H7 (cell line): ENCODE measurements around the gene FNDC3B. TPM values are rescaled to one million over a fixed set of nuclear protein-coding genes. Genes with fewer than 3 reads are reported as not detected.
A peak's percentile ranks its signal among the peaks of the same experiment; 100 is the strongest.

Source experiments
- DNase-seq: peaks from one replicate; pipeline ENCODE4 v3.0.0; 2012
- H3K27me3 ChIP-seq: 2 replicates; pipeline ENCODE4 v1.6.0; 2011; ENCODE audit warnings: mild to moderate bottlenecking, low read length; ENCODE audit not compliant: control insufficient read depth, insufficient read depth
- H3K36me3 ChIP-seq: replicated peaks from 2 replicates; pipeline ENCODE4 v1.5.1; 2011; ENCODE audit warnings: low read length; ENCODE audit not compliant: control insufficient read depth, insufficient read depth
- H3K4me3 ChIP-seq: 2 replicates; pipeline ENCODE4 v1.5.1; 2011; ENCODE audit warnings: low read depth, mild to moderate bottlenecking, control low read depth, low read length, moderate library complexity; ENCODE audit not compliant: insufficient read depth
- total RNA-seq: library from RNA; depleted of rRNA; stranded (reverse); fragments of >200 nt; shearing (Covaris generic); gene quantifications from 2 replicates; pipeline ENCODE4 v1.2.3, GENCODE V29; 2014

The FNDC3B gene
- total RNA-seq, 1 experiment from 2014 or later: 24.2 TPM

GRCh38 chr3:172317984-172318383 is 278.6 kb downstream of the FNDC3B start:
- Histone ChIP-seq H3K36me3 (peaks cover 9% of the 10 kb centered on the region), H3K4me3 (no peak overlapping the region), H3K27me3 (no peaks in the 10 kb centered on the region)
- no peak for DNase-seq

- peaks cover 9% of the 10 kb centered on the region for H3K36me3 ChIP-seq
- H3K27me3 ChIP-seq: no peaks in the 10 kb centered on the region
- H3K4me3 ChIP-seq: no peak overlapping the region
- DNase-seq: no peak
Observed at GRCh38 chr3:172319595-172319994, 280.2 kb downstream of the FNDC3B start.

DNA sequence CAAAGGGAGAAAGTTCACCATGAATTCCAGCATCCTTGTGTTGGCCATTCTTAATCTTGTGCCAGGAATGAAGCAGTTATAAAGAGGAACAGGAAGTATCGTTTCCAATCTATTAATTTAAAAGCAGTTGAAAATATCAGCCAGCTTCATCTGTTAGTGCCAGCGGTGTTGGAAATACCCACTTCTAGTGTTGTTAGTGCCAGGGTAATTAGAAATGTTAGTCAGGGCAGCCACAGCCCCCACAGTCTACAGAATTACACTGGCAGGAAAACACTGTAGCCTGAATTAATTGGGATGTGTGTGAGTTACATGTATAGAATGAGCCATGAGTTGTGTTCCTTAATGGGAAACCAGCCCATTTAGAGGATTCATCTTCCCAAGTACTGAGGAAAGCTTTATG is 281.1 kb downstream of the FNDC3B start:
- no peak overlapping the region for H3K4me3 ChIP-seq
- no peak for DNase-seq
- H3K36me3 ChIP-seq: peaks cover 12% of the 10 kb centered on the region
- no peaks in the 10 kb centered on the region for H3K27me3 ChIP-seq

DNA sequence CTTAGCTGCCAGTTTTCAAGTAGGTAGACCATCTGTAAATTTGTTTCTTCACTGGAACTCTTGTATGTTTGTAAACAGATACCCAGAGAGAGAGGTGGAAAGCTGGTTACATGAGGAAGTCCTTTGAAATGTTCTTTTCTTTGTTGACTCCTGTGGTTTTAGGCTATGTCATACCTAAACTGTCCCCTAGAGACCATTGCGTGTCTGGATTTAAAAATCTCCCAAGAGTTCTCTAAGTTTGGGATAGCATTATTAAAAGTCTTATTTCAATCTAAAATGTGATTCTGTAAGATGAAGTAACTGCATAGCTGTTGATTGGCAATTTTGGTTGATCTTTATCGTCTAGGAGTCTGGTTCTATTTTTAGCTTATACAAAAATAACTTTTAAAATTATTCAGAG is 281.7 kb downstream of the FNDC3B start:
- no peak for DNase-seq
- no peak overlapping the region for H3K4me3 ChIP-seq
- H3K27me3 ChIP-seq: no peaks in the 10 kb centered on the region
- peaks cover 12% of the 10 kb centered on the region for H3K36me3 ChIP-seq

GRCh38 chr3:172323894-172324610 is 284.7 kb downstream of the FNDC3B start:
- no peak for DNase-seq
- Histone ChIP-seq H3K4me3 (no peak overlapping the region), H3K36me3 (peaks cover 9% of the 10 kb centered on the region), H3K27me3 (no peaks in the 10 kb centered on the region)

DNA sequence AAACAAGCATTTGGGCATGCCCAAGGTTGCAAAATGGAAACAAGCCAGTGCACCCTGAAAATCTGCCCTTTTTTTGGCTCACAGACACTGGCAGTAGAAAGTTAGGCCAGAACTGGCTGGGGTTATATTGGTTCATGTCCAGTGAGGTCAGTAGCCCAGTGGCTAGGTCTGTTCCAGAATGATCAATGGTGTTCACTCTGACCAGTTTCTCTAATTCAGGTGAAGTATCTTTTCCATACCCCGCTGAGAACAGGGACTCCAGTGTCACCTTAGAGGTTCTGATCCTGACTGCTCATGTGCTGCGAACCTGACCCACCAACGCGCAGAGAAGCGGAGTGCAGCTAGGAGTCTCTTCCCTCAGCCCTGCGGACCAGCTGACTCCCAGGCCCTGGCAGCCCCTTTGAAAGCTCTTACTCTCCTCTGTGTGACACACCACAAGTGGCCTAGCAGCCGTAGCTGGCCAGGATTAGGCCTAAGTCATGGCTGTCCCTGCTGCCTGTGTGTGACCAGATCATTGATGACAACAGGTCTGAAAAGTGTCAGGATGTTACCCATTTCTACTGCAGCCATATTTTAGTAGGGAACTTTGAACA is 285.3 kb downstream of the FNDC3B start:
- peaks cover 6% of the 10 kb centered on the region for H3K36me3 ChIP-seq
- no peak for DNase-seq
- no peak overlapping the region for H3K4me3 ChIP-seq
- no peaks in the 10 kb centered on the region for H3K27me3 ChIP-seq

GRCh38 chr3:172325461-172325860 is 286.1 kb downstream of the FNDC3B start:
- peaks cover 8% of the 10 kb centered on the region for H3K36me3 ChIP-seq

DNA sequence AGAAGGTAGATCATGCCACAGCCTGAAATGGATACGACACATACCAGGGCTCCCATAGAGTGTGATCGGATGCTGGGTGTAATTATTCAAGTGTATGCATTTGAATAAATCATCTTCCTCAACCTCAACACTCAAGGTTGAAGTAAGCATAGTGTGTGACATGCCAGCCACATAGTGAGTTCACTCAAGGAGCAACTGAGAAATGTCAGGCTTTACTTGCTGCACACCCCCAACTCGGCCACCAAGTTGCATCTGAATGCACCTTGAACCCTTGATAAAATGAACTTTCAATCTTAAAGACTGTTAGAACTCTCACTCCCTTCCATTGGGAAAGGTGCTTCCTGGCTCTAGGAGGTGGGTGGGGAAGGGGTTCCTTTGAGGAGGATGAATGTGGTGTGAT is 287.6 kb downstream of the FNDC3B start:
- Histone ChIP-seq H3K4me3 (no peak overlapping the region), H3K36me3 (peaks cover 13% of the 10 kb centered on the region), H3K27me3 (no peaks in the 10 kb centered on the region)
- no peak for DNase-seq

More at GRCh38 chr3:172325461-172325860, 286.1 kb downstream of the FNDC3B start:
- no peaks in the 10 kb centered on the region for H3K27me3 ChIP-seq
- no peak for DNase-seq
- no peak overlapping the region for H3K4me3 ChIP-seq

- peaks cover 15% of the 10 kb centered on the region for H3K36me3 ChIP-seq
- no peak for DNase-seq
- no peak overlapping the region for H3K4me3 ChIP-seq
- no peaks in the 10 kb centered on the region for H3K27me3 ChIP-seq
Observed at GRCh38 chr3:172328282-172328681, 288.9 kb downstream of the FNDC3B start.

GRCh38 chr3:172329070-172329469 is 289.7 kb downstream of the FNDC3B start:
- peak; percentile 46 for DNase-seq
- Histone ChIP-seq H3K36me3 (peaks cover 17% of the 10 kb centered on the region), H3K4me3 (no peak overlapping the region), H3K27me3 (no peaks in the 10 kb centered on the region)

DNA sequence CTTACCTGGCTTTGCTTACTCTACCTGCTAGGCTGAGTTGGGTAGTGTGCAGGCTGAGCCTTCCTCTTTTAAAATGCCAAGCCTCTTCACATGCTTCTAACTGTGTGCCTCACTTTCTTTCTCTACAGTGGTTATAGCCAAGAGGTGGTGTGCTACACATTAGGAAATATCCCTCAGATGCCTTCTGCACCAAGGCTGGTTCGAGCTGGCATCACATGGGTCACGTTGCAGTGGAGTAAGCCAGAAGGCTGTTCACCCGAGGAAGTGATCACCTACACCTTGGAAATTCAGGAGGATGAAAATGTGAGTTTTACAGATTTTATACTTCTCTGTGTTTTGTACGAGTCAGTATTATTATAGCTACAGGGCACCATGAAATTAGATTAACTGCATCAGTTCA is 291.0 kb downstream of the FNDC3B start:
- Histone ChIP-seq H3K36me3 (peaks cover 15% of the 10 kb centered on the region), H3K4me3 (no peak overlapping the region), H3K27me3 (no peaks in the 10 kb centered on the region)
- no peak for DNase-seq

DNA sequence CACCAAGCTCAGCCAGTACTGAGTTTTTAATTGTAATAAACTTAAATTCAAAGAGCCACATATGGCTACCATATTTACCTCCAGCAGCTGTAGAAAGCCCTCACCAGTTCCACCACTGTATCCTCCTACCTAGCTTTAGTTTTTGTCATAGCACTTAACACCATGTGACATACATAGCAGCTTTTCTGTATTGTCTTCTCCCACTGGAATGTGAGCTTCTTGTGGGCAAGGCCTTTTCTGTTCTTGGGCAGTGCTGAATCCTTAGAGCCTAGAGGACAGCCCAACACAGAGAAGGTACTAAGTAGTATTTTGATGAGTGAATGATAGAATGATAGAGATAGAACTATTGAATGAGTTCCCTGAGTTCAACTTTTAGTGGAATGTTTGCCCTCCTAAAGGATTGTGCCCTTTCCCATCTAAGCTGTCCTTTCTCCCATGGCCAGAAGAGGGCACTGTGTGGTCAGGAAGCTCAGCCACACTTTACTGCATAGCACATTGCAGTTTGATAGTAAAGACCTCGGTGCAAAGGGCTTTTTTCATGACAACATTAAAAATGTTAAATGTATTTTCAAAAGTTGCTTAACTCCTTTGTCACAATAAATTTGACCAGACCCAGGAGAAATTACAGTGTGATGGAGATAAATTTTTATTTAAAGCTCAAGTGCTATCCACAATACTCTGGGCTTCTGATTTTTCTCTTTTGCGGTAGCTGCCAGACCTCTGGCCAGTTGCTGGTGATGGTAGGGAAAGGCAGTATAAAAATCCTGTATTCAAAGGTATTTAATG is 293.1 kb downstream of the FNDC3B start:
- no peaks in the 10 kb centered on the region for H3K27me3 ChIP-seq
- peak; percentile 64 for DNase-seq
- no peak overlapping the region for H3K4me3 ChIP-seq
- H3K36me3 ChIP-seq: peaks cover 15% of the 10 kb centered on the region

GRCh38 chr3:172333042-172333377 is 293.6 kb downstream of the FNDC3B start:
- no peak for DNase-seq
- Histone ChIP-seq H3K36me3 (peaks cover 16% of the 10 kb centered on the region), H3K4me3 (no peak overlapping the region), H3K27me3 (no peaks in the 10 kb centered on the region)

DNA sequence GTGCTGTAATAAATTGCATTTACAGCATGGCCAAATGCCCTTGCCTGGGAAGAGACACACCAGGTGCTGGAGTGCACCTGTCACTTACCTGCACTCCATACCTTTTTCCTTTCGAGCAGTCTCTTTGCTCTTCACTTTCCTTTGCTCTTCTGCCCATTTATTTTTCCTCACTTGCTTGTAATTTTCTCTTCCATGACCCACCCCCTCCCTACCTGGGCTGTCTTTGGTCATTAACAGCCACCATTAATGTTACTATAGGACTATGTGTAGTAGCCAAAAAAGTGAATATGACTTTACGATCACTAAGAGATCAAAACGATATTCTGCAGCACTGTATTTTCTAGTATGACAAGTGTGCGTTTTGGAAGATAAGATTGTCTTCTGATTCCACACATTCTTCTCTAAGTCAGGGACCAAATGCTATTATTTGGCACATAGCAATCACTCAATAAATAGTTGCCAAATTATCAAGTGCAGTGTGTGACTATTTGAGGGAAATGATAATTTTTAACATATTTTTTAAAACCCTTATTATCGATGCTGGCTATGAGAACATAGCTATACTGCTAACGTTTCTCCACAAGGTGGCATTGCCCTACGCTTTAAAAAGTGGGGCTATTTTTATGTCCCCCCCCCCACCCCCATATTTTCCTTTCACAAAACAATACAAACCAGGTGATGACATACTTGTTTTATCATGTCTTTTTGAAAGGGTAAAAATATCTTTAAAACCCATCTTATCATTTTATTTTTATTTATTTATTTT is 294.5 kb downstream of the FNDC3B start:
- Histone ChIP-seq H3K36me3 (peaks cover 16% of the 10 kb centered on the region), H3K4me3 (no peak overlapping the region), H3K27me3 (no peaks in the 10 kb centered on the region)
- no peak for DNase-seq
